IMR-90 (cell line): ENCODE measurements around the gene ENDOV. TPM values are rescaled to one million over a fixed set of nuclear protein-coding genes. Genes with fewer than 3 reads are reported as not detected.

Experiments used
- ATAC-seq: fragments of 200-7000 bp; cut with Tn5 transposase; 2 replicates; pipeline ENCODE4 v1.9.1; 2020; ENCODE audit warnings: low read depth, mild to moderate bottlenecking, moderate library complexity
- BruUV-seq: library from RNA; stranded (reverse); fragments of 400-500 nt; replicated peaks from 2 replicates; lab custom pipeline; 2021; lab: Mats Ljungman, UMichigan
- CTCF ChIA-PET: fragments of 300-600 bp; formaldehyde crosslinking; extraction: SDS; loops from one replicate; lab custom pipeline; 2021; ENCODE audit warnings: antibody characterized with exemption; lab: Yijun Ruan, JAX
- POLR2A ChIA-PET: fragments of 300-600 bp; sonication (Branson Sonifier 250); formaldehyde crosslinking; loops from one replicate; lab custom pipeline; 2022; ENCODE audit warnings: antibody characterized with exemption; ENCODE audit not compliant: unreplicated experiment; lab: Charles Lee
- DNase-seq: peaks from one replicate; pipeline ENCODE4 v3.0.0; 2013
- H2AFZ ChIP-seq: replicated peaks from 2 replicates; pipeline ENCODE3; 2013; ENCODE audit warnings: low read length, mild to moderate bottlenecking; ENCODE audit not compliant: poor library complexity
- H2AK5ac ChIP-seq: 2 replicates; pipeline ENCODE4 v1.6.1; 2013; ENCODE audit warnings: low read depth, low read length, inconsistent platforms
- H2AK9ac ChIP-seq: replicated peaks from 2 replicates; pipeline ENCODE3; 2013; ENCODE audit warnings: mild to moderate bottlenecking, low read depth, low read length, moderate library complexity; ENCODE audit not compliant: poor library complexity
- H2BK120ac ChIP-seq: 2 replicates; pipeline ENCODE4 v1.6.1; 2013; ENCODE audit warnings: low read depth, low read length, inconsistent platforms
- H2BK15ac ChIP-seq: 3 replicates; pipeline ENCODE4 v1.6.1; 2013; ENCODE audit warnings: low read depth, low read length, inconsistent platforms
- H2BK20ac ChIP-seq: 2 replicates; pipeline ENCODE4 v1.6.1; 2013; ENCODE audit warnings: low read depth, mild to moderate bottlenecking, inconsistent platforms, low read length, moderate library complexity
- H2BK5ac ChIP-seq: 2 replicates; pipeline ENCODE4 v1.6.1; 2013; ENCODE audit warnings: mild to moderate bottlenecking, low read depth, low read length, inconsistent platforms; ENCODE audit not compliant: poor library complexity, severe bottlenecking
- H3K14ac ChIP-seq: replicated peaks from 2 replicates; pipeline ENCODE4 v1.6.1; 2013; ENCODE audit warnings: low read depth, low read length, inconsistent platforms
- H3K18ac ChIP-seq: 2 replicates; pipeline ENCODE4 v1.6.1; 2013; ENCODE audit warnings: low read depth, low read length, control low read depth
- H3K23ac ChIP-seq: 2 replicates; pipeline ENCODE4 v1.6.1; 2013; ENCODE audit warnings: low read depth, low read length, inconsistent platforms
- H3K27ac ChIP-seq: 2 replicates; pipeline ENCODE4 v1.5.1; 2013; ENCODE audit warnings: mild to moderate bottlenecking, control low read depth, low read length; ENCODE audit not compliant: insufficient read depth
- H3K27me3 ChIP-seq: 2 replicates; pipeline ENCODE4 v1.6.1; 2013; ENCODE audit warnings: low read length; ENCODE audit not compliant: control insufficient read depth, insufficient read depth
- H3K36me3 ChIP-seq: 2 replicates; pipeline ENCODE4 v1.6.1; 2013; ENCODE audit warnings: low read length, mixed read lengths; ENCODE audit not compliant: control insufficient read depth, insufficient read depth
- H3K4ac ChIP-seq: 2 replicates; pipeline ENCODE4 v1.6.1; 2013; ENCODE audit warnings: low read depth, low read length, inconsistent platforms
- H3K4me1 ChIP-seq: 2 replicates; pipeline ENCODE4 v1.6.1; 2013; ENCODE audit warnings: low read length, mixed read lengths; ENCODE audit not compliant: control insufficient read depth, insufficient read depth
- H3K4me2 ChIP-seq: 2 replicates; pipeline ENCODE4 v1.6.1; 2013; ENCODE audit warnings: low read depth, mild to moderate bottlenecking, control low read depth, low read length, moderate library complexity
- H3K4me3 ChIP-seq: 2 replicates; pipeline ENCODE4 v1.5.1; 2013; ENCODE audit warnings: low read depth, mild to moderate bottlenecking, control low read depth, low read length, moderate library complexity; ENCODE audit not compliant: insufficient read depth
- H3K56ac ChIP-seq: 2 replicates; pipeline ENCODE4 v1.6.1; 2013; ENCODE audit warnings: low read length, inconsistent platforms; ENCODE audit not compliant: insufficient read depth; ENCODE audit errors: extremely low read depth
- H3K79me1 ChIP-seq, 2 experiments: 2 replicates each; pipeline ENCODE4 v1.6.1; 2013; ENCODE audit warnings: low read length in 2 of 2, inconsistent platforms in 1 of 2, low read depth in 1 of 2
- H3K9ac ChIP-seq: 2 replicates; pipeline ENCODE4 v1.6.1; 2013; ENCODE audit warnings: low read depth, low read length, control low read depth
- H3K9me1 ChIP-seq: 2 replicates; pipeline ENCODE4 v1.6.1; 2013; ENCODE audit warnings: low read length, inconsistent platforms; ENCODE audit not compliant: insufficient read depth
- H3K9me3 ChIP-seq: 2 replicates; pipeline ENCODE4 v1.6.1; 2013; ENCODE audit warnings: low read length; ENCODE audit not compliant: control insufficient read depth, insufficient read depth
- H4K20me1 ChIP-seq: 2 replicates; pipeline ENCODE4 v1.6.1; 2013; ENCODE audit warnings: low read length, inconsistent platforms; ENCODE audit not compliant: insufficient read depth
- H4K5ac ChIP-seq: 2 replicates; pipeline ENCODE4 v1.6.1; 2013; ENCODE audit warnings: mild to moderate bottlenecking, low read depth, low read length, control low read depth
- H4K8ac ChIP-seq, 2 experiments: 2 replicates each; pipeline ENCODE4 v1.6.1; 2013; ENCODE audit warnings: low read depth in 2 of 2, low read length in 2 of 2, control low read depth in 1 of 2, inconsistent platforms in 1 of 2
- H4K91ac ChIP-seq: 2 replicates; pipeline ENCODE4 v1.6.1; 2013; ENCODE audit warnings: low read depth, low read length, inconsistent platforms; ENCODE audit not compliant: insufficient read depth
- BHLHE40 ChIP-seq: fragments of 150-350 bp; IDR thresholded peaks from 2 replicates; pipeline ENCODE4 v1.6.1; 2016; ENCODE audit warnings: mild to moderate bottlenecking, low read depth, low read length
- CEBPB ChIP-seq: IDR thresholded peaks from 2 replicates; pipeline ENCODE4 v1.6.1; 2012; ENCODE audit warnings: low read depth, low read length, improper control_type of control experiment
- CHD1 ChIP-seq: IDR thresholded peaks from 2 replicates; pipeline ENCODE4 v1.6.1; 2012; ENCODE audit warnings: low read depth, low read length, improper control_type of control experiment
- ELK1 ChIP-seq: fragments of 150-350 bp; IDR thresholded peaks from 2 replicates; pipeline ENCODE4 v1.6.1; 2016; ENCODE audit warnings: low read depth, mild to moderate bottlenecking, low read length, moderate library complexity, borderline replicate concordance
- FOS ChIP-seq: fragments of 150-350 bp; IDR thresholded peaks from 2 replicates; pipeline ENCODE4 v1.6.1; 2016; ENCODE audit warnings: low read depth, low read length
- MAFK ChIP-seq: IDR thresholded peaks from 2 replicates; pipeline ENCODE4 v1.6.1; 2012; ENCODE audit warnings: low read depth, low read length, improper control_type of control experiment
- MAZ ChIP-seq: IDR thresholded peaks from 2 replicates; pipeline ENCODE4 v1.6.1; 2012; ENCODE audit warnings: low read depth, mild to moderate bottlenecking, low read length, improper control_type of control experiment, moderate library complexity, borderline replicate concordance
- MXI1 ChIP-seq: IDR thresholded peaks from 2 replicates; pipeline ENCODE4 v1.6.1; 2012; ENCODE audit warnings: low read depth, mild to moderate bottlenecking, low read length, moderate library complexity, borderline replicate concordance
- NFE2L2 ChIP-seq: fragments of 150-350 bp; IDR thresholded peaks from 2 replicates; pipeline ENCODE4 v1.6.1; 2016; ENCODE audit warnings: low read depth, mild to moderate bottlenecking, low read length
- POLR2A ChIP-seq: IDR thresholded peaks from 2 replicates; pipeline ENCODE4 v1.6.1; 2012; ENCODE audit warnings: mild to moderate bottlenecking, low read depth, low read length
- RCOR1 ChIP-seq: IDR thresholded peaks from 2 replicates; pipeline ENCODE4 v1.6.1; 2012; ENCODE audit warnings: mild to moderate bottlenecking, low read length, improper control_type of control experiment; ENCODE audit not compliant: insufficient replicate concordance
- RFX5 ChIP-seq: IDR thresholded peaks from 2 replicates; pipeline ENCODE4 v1.8.0; 2012; ENCODE audit warnings: low read depth, mild to moderate bottlenecking, low read length, moderate library complexity
- USF2 ChIP-seq: fragments of 150-350 bp; IDR thresholded peaks from 2 replicates; pipeline ENCODE4 v1.6.1; 2017; ENCODE audit warnings: mild to moderate bottlenecking, antibody characterized with exemption, low read length, low read depth
- WGBS, 2 experiments: methylation state at CpG; one replicate each; pipeline versions ENCODE4 v1.1.5 to v1.1.7; 2013; ENCODE audit warnings: missing lambda C conversion rate in 2 of 2; ENCODE audit not compliant: insufficient read length in 1 of 2; ENCODE audit errors: extremely low coverage in 2 of 2; 5-methylcytosine and 5-hydroxymethylcytosine counted together
- dilution Hi-C: fragments of 300-500 bp; cut with HindIII; formaldehyde crosslinking; loops from one replicate; pipeline ENCODE4 v1.14.3; 2018; ENCODE audit warnings: low sequenced_read_pairs; ENCODE audit not compliant: unreplicated experiment
- in situ Hi-C: fragments of 300-500 bp; cut with MboI; formaldehyde crosslinking; loops from 3 replicates; pipeline ENCODE4 v1.14.3; 2019; ENCODE audit warnings: low sequenced_read_pairs, inconsistent platforms, mixed read lengths
- intact Hi-C: fragments of 100-400 bp; cut with micrococcal nuclease; formaldehyde crosslinking; loops from 2 replicates; pipeline ENCODE4 v1.10.0; 2022
- polyA plus RNA-seq, 3 experiments: library from polyadenylated mRNA; depleted of rRNA; stranded (reverse); fragments of >200 nt; gene quantifications; 2 replicates each; pipeline ENCODE4 v1.2.3, GENCODE V29; 2012; ENCODE audit warnings: low replicate concordance in 1 of 3
- total RNA-seq: library from RNA; depleted of rRNA; stranded (reverse); fragments of >200 nt; gene quantifications from 2 replicates; pipeline ENCODE4 v1.2.3, GENCODE V29; 2012

ENDOV gene
- total and polyA plus RNA-seq, 2 of the 4 experiments (the other 2 are of a cell fraction) = 15.1 to 30.3 TPM

DNA sequence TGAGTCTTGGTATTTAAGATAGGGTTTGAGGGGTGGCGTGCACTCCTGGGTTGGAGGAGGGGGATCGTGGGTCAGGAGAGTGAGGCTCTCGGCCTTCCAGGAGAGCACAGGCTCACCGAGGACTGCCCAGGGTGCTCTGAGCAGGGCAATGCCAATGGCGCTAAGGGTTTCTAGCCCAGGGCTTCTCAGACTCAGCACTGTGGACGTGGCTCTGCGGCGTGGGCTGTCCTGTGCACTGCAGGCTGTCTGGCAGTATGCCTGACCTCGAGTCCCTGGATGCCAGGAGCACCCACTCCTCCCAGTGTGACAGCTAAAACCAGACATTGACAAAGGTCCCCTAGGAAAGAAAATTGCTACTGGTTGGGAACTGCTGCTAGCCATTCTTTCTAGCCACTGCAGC, 37.2 kb upstream of the ENDOV start:
- H3K9ac ChIP-seq = no peak overlapping the region
- H3K9me1 ChIP-seq = peaks cover 6% of the 10 kb centered on the region; the same call in 1 of the 2 replicates
- ChIA-PET POLR2A (interaction anchor here (0.6 kb wide), 1 partner anchor 10 kb away, joined by 5 read pairs; no protein-coding TSS in a partner anchor), CTCF (no interaction called here)
- ATAC-seq (no peak), DNase-seq (no peak)
- H4K91ac ChIP-seq = no peak overlapping the region
- H4K20me1 ChIP-seq = no peaks in the 10 kb centered on the region
- no peak overlapping the region for H2BK15ac ChIP-seq
- H2AK5ac ChIP-seq = no peak overlapping the region
- H3K56ac ChIP-seq = no peak overlapping the region
- in situ Hi-C loops = no loop called here
- no peak overlapping the region for H3K4ac ChIP-seq
- H3K36me3 ChIP-seq = peaks cover 72% of the 10 kb centered on the region
- TF ChIP-seq RFX5 (no peak), FOS (no peak), MAFK (no peak), POLR2A (no peak), RCOR1 (no peak), ELK1 (no peak), MXI1 (no peak), BHLHE40 (no peak), USF2 (no peak), CHD1 (no peak), CEBPB (no peak), MAZ (no peak), NFE2L2 (no peak)
- H3K18ac ChIP-seq = no peak overlapping the region
- no peaks in the 10 kb centered on the region for H3K27me3 ChIP-seq
- H3K23ac ChIP-seq = no peak overlapping the region
- no peak overlapping the region for H3K27ac ChIP-seq
- H3K9me3 ChIP-seq = no peaks in the 10 kb centered on the region
- intact Hi-C loops = no loop called here
- dilution Hi-C loops = no loop called here
- whole genome bisulfite sequencing, 2 experiments = 100% methylated on average over 2 of the region's 9 CpGs; no CpG with 5 or more reads in 1 of the 2 experiments
- BruUV-seq = no TSS peak
- H3K4me2 ChIP-seq = no peak overlapping the region
- H2BK120ac ChIP-seq = no peak overlapping the region
- H2AFZ ChIP-seq = no peak overlapping the region
- no peak overlapping the region for H2BK5ac ChIP-seq
- no peak overlapping the region for H3K4me3 ChIP-seq
- 0 out of 4 replicates have a peak, but pooled peaks cover 0 to 5% of the 10 kb centered on the region in 2 experiments for H3K79me1 ChIP-seq
- no peak overlapping the region for H2BK20ac ChIP-seq
- H3K14ac ChIP-seq = no peak overlapping the region
- H3K4me1 ChIP-seq = no peaks in the 10 kb centered on the region
- H4K5ac ChIP-seq = no peak overlapping the region
- no peak overlapping the region for H2AK9ac ChIP-seq
- H4K8ac ChIP-seq = no peak overlapping the region
